SK-N-SH (cell line): Measurements from ENCODE around the gene AGAP2. TPM values are rescaled to one million over a fixed set of nuclear protein-coding genes. Genes with fewer than 3 reads are reported as not detected.

Source experiments
- CTCF ChIA-PET: fragments of 300-600, 350-600 bp; formaldehyde crosslinking; extraction: SDS; loops from one replicate; lab custom pipeline; 2021; lab: Yijun Ruan, JAX
- POLR2A ChIA-PET: fragments of 350-600 bp; sonication (Branson Sonifier 250); formaldehyde crosslinking; extraction: SDS; loops from one replicate; lab custom pipeline; 2020; ENCODE audit warnings: antibody characterized with exemption, inconsistent platforms; lab: Yijun Ruan, JAX
- DNase-seq: peaks from one replicate; pipeline ENCODE4 v3.0.0; 2012
- H2AFZ ChIP-seq: fragments of 200-600 bp; sonication (generic); 2 replicates; pipeline ENCODE4 v1.8.1; 2016; ENCODE audit warnings: antibody characterized with exemption, mild to moderate bottlenecking, low read depth
- H3F3A ChIP-seq: fragments of 200-600 bp; sonication (generic); replicated peaks from 2 replicates; pipeline ENCODE3; 2016; ENCODE audit warnings: antibody characterized with exemption, mild to moderate bottlenecking; ENCODE audit not compliant: insufficient read depth
- H3K27ac ChIP-seq, 2 experiments: fragments of 200-500 bp in 1 of 2; fragments of 200-600 bp in 1 of 2; sonication (Bioruptor generic) in 1 of 2; sonication (generic), shearing (Covaris generic) in 1 of 2; 2 replicates each; pipeline versions ENCODE4 v1.5.1 to v1.6.1; 2014 to 2016; ENCODE audit warnings: low read depth in 2 of 2, inconsistent platforms in 1 of 2, low read length in 1 of 2, mild to moderate bottlenecking in 1 of 2, mixed read lengths in 1 of 2
- H3K27me3 ChIP-seq: fragments of 200-600 bp; sonication (generic), shearing (Covaris generic); 2 replicates; pipeline ENCODE4 v1.6.1; 2016; ENCODE audit warnings: mixed run types; ENCODE audit not compliant: insufficient read depth
- H3K36me3 ChIP-seq, 2 experiments: fragments of 200-500 bp in 1 of 2; fragments of 200-600 bp in 1 of 2; sonication (Bioruptor generic) in 1 of 2; sonication (generic) in 1 of 2; replicated peaks in 1 of 2; 2 replicates each; pipeline versions ENCODE3 to v1.5.1; 2014 to 2016; ENCODE audit warnings: low read length in 1 of 2, mild to moderate bottlenecking in 1 of 2; ENCODE audit not compliant: insufficient read depth in 2 of 2, control insufficient read depth in 1 of 2
- H3K4me1 ChIP-seq, 2 experiments: fragments of 200-500 bp in 1 of 2; fragments of 200-600 bp in 1 of 2; sonication (Bioruptor generic) in 1 of 2; sonication (generic), shearing (Covaris generic) in 1 of 2; 2 replicates each; pipeline versions ENCODE4 v1.5.1 to v1.6.1; 2014 to 2016; ENCODE audit warnings: low read depth in 1 of 2, low read length in 1 of 2, mixed run types in 1 of 2; ENCODE audit not compliant: insufficient read depth in 2 of 2, control insufficient read depth in 1 of 2
- H3K4me2 ChIP-seq: fragments of 200-600 bp; sonication (generic), shearing (Covaris generic); 2 replicates; pipeline ENCODE4 v1.6.1; 2017; ENCODE audit warnings: mixed run types
- H3K4me3 ChIP-seq, 2 experiments: fragments of 200-500 bp in 1 of 2; fragments of 200-600 bp in 1 of 2; sonication (Bioruptor generic) in 1 of 2; sonication (generic), shearing (Covaris generic) in 1 of 2; 2 replicates each; pipeline versions ENCODE4 v1.5.1 to v1.8.1; 2014 to 2016; ENCODE audit warnings: low read depth in 2 of 2, inconsistent platforms in 1 of 2, low read length in 1 of 2, mild to moderate bottlenecking in 1 of 2, mixed read lengths in 1 of 2, moderate library complexity in 1 of 2
- H3K79me2 ChIP-seq: fragments of 200-600 bp; sonication (generic); 2 replicates; pipeline ENCODE4 v1.8.1; 2017; ENCODE audit warnings: mild to moderate bottlenecking; ENCODE audit not compliant: insufficient read depth
- H3K9ac ChIP-seq: fragments of 200-600 bp; sonication (generic); 2 replicates; pipeline ENCODE4 v1.6.1; 2017; ENCODE audit warnings: mixed run types
- H3K9me2 ChIP-seq: fragments of 200-600 bp; sonication (generic); 2 replicates; pipeline ENCODE4 v1.6.1; 2017; ENCODE audit warnings: mixed run types
- H3K9me3 ChIP-seq: fragments of 200-600 bp; sonication (generic); 2 replicates; pipeline ENCODE4 v1.6.1; 2017; ENCODE audit warnings: mixed run types, mild to moderate bottlenecking, moderate library complexity
- H4K20me1 ChIP-seq: fragments of 200-600 bp; sonication (generic); 2 replicates; pipeline ENCODE4 v1.6.1; 2017; ENCODE audit warnings: mild to moderate bottlenecking, mixed run types; ENCODE audit not compliant: insufficient read depth
- ELF1 ChIP-seq: IDR thresholded peaks from 2 replicates; pipeline ENCODE4 v1.4.0; 2012
- FOXJ3 ChIP-seq: sonication (generic); formaldehyde crosslinking; IDR thresholded peaks from 2 replicates; pipeline ENCODE4 v1.5.1; 2020; ENCODE audit warnings: mild to moderate bottlenecking, missing genetic modification reagents
- GABPA ChIP-seq: IDR thresholded peaks from 2 replicates; pipeline ENCODE4 v1.4.0; 2012; ENCODE audit warnings: low read depth, mild to moderate bottlenecking
- GATA2 ChIP-seq: sonication (generic); formaldehyde crosslinking; IDR thresholded peaks from 2 replicates; pipeline ENCODE4 v1.5.0; 2020; ENCODE audit warnings: mild to moderate bottlenecking, missing genetic modification reagents
- NRF1 ChIP-seq: IDR thresholded peaks from 2 replicates; pipeline ENCODE4 v1.6.1; 2012; ENCODE audit warnings: low read depth, mild to moderate bottlenecking, low read length
- RAD21 ChIP-seq: IDR thresholded peaks from 2 replicates; pipeline ENCODE4 v1.6.1; 2012; ENCODE audit warnings: mild to moderate bottlenecking, low read length
- RCOR1 ChIP-seq: fragments of 150-350 bp; IDR thresholded peaks from 2 replicates; pipeline ENCODE4 v1.6.1; 2017; ENCODE audit warnings: antibody characterized with exemption, low read length
- SIN3A ChIP-seq: IDR thresholded peaks from 2 replicates; pipeline ENCODE4 v1.6.1; 2012; ENCODE audit warnings: low read depth, mild to moderate bottlenecking, low read length, moderate library complexity, borderline replicate concordance
- USF1 ChIP-seq: IDR thresholded peaks from 2 replicates; pipeline ENCODE4 v1.4.0; 2012; ENCODE audit warnings: low read depth, borderline replicate concordance
- YY1 ChIP-seq: IDR thresholded peaks from 2 replicates; pipeline ENCODE4 v1.4.0; 2012; ENCODE audit warnings: low read depth, mild to moderate bottlenecking
- WGBS: methylation state at CpG from one replicate; pipeline ENCODE4 v1.1.6; 2017; ENCODE audit warnings: low lambda C conversion rate; 5-methylcytosine and 5-hydroxymethylcytosine counted together
- polyA plus RNA-seq, 3 experiments: library from polyadenylated mRNA; depleted of rRNA; stranded (reverse); fragments of >200 nt; gene quantifications; 2 replicates each; pipeline ENCODE4 v1.2.3, GENCODE V29; 2012

Gene AGAP2
- polyA plus RNA-seq, 1 of the 3 experiments (the other 2 are of a cell fraction) = 5.2 TPM

- H3K4me1 ChIP-seq = peaks cover 0 to 22% of the 10 kb centered on the region in 2 experiments; a peak in 2 of 4 replicates
- H3K36me3 ChIP-seq = peaks cover 0 to 14% of the 10 kb centered on the region in 2 experiments
- H3K4me2 ChIP-seq = no peak overlapping the region
- 75% methylated on average over 8 of the region's 11 CpGs for WGBS
- ChIA-PET CTCF (interaction anchor here (1.4 to 7.1 kb wide), 3 partner anchors 9 to 151 kb away, joined by 3 to 133 read pairs (median 59); partner anchors contain the start of gene B4GALNT1), POLR2A (no interaction called here)
- no peaks in the 10 kb centered on the region for H3K79me2 ChIP-seq
- no peak overlapping the region for H2AFZ ChIP-seq
- DNase-seq = no peak
- H3K9ac ChIP-seq = no peak overlapping the region
- no peaks in the 10 kb centered on the region for H4K20me1 ChIP-seq
- TF ChIP-seq YY1 (no peak), ELF1 (no peak), RCOR1 (no peak), GATA2 (CRISPR knock-in tag) (no peak), NRF1 (no peak)
- no peaks in the 10 kb centered on the region for H3K9me3 ChIP-seq
- H3K27ac ChIP-seq = no peak overlapping the region
- H3K9me2 ChIP-seq = no peaks in the 10 kb centered on the region
- H3K27me3 ChIP-seq = no peaks in the 10 kb centered on the region
- no peak overlapping the region for H3K4me3 ChIP-seq
- peaks cover 24% of the 10 kb centered on the region for H3F3A ChIP-seq
Measured at GRCh38 chr12:57732726-57733593, 5.6 kb downstream of the AGAP2 start.

GRCh38 chr12:57732270-57732669, 6.3 kb downstream of the AGAP2 start:
- H3K9ac ChIP-seq = no peak overlapping the region
- POLR2A ChIA-PET = interaction anchor here (1.8 kb wide), 1 partner anchor 13 kb away, joined by 5 read pairs; the partner anchor contains the start of gene TSPAN31

More at GRCh38 chr12:57732270-57732669, 6.3 kb downstream of the AGAP2 start:
- no peaks in the 10 kb centered on the region for H3K9me2 ChIP-seq
- TF ChIP-seq USF1 = no peak
- no peak for TF ChIP-seq RAD21
- TF ChIP-seq SIN3A = no peak
- no peak for TF ChIP-seq FOXJ3 (CRISPR knock-in tag)
- no peak for TF ChIP-seq GABPA
- H3K4me1 ChIP-seq = peaks cover 0 to 19% of the 10 kb centered on the region in 2 experiments; a peak in 2 of 4 replicates
- no peaks in the 10 kb centered on the region for H3K27me3 ChIP-seq
- WGBS = 98% methylated on average over 4 of the region's 4 CpGs
- no peak overlapping the region for H3K27ac ChIP-seq
- H3K36me3 ChIP-seq = peaks cover 1 to 15% of the 10 kb centered on the region in 2 experiments
- no peaks in the 10 kb centered on the region for H3K9me3 ChIP-seq
- DNase-seq = no peak
- no peak overlapping the region for H3K4me2 ChIP-seq
- peaks cover 29% of the 10 kb centered on the region for H3F3A ChIP-seq
- no peak overlapping the region for H2AFZ ChIP-seq
- no peaks in the 10 kb centered on the region for H3K79me2 ChIP-seq
- no peaks in the 10 kb centered on the region for H4K20me1 ChIP-seq
- CTCF ChIA-PET = interaction anchor here (1.4 kb wide), 1 partner anchor 100 kb away, joined by 3 read pairs; the partner anchor contains the start of gene B4GALNT1
- no peak overlapping the region for H3K4me3 ChIP-seq
